H1 (cell line): ENCODE data around the gene MAGI1. TPM values are rescaled to one million over a fixed set of nuclear protein-coding genes. Genes with fewer than 3 reads are reported as not detected.

Experiments
- ASH2L ChIP-seq: fragments of 200-600, 300-600 bp; sonication (generic); IDR thresholded peaks from one replicate; pipeline ENCODE4 v1.7.1; 2017; ENCODE audit warnings: low read length
- EZH2 ChIP-seq: fragments of 200-600 bp; sonication (generic); IDR thresholded peaks from 2 replicates; pipeline ENCODE4 v1.7.1; 2012; ENCODE audit warnings: low read depth, mild to moderate bottlenecking, moderate library complexity, low read length, inconsistent platforms; ENCODE audit not compliant: severe bottlenecking
- RXRA ChIP-seq: IDR thresholded peaks from 2 replicates; pipeline ENCODE4 v1.6.1; 2011; ENCODE audit warnings: low read depth, mild to moderate bottlenecking, low read length, moderate library complexity; ENCODE audit not compliant: insufficient read depth
- SAP30 ChIP-seq: fragments of 300-600 bp; sonication (generic); IDR thresholded peaks from 2 replicates; pipeline ENCODE4 v1.7.1; 2012; ENCODE audit warnings: low read length, moderate library complexity, mild to moderate bottlenecking, inconsistent platforms; ENCODE audit not compliant: insufficient read depth, insufficient replicate concordance
- ZNF274 ChIP-seq: IDR thresholded peaks from 2 replicates; pipeline ENCODE4 v1.7.0; 2012; ENCODE audit warnings: low read length, borderline replicate concordance; ENCODE audit errors: extremely low read depth
- polyA plus RNA-seq, 7 experiments: library from polyadenylated mRNA; depleted of rRNA in 3 of 7; stranded (reverse) in 5 of 7; unstranded in 2 of 7; fragments of >200 nt in 5 of 7; fragments of 200-250 nt in 2 of 7; gene quantifications; 1 replicate in 5 of 7; 2 replicates in 1 of 7; 4 replicates in 1 of 7; pipeline versions ENCODE4 v1.2.1 to v1.2.3, GENCODE V29; 2011 to 2013; ENCODE audit warnings: missing spikeins in 2 of 7, mixed read lengths in 2 of 7
- total RNA-seq: library from RNA; stranded (reverse); fragmentation: NEBNext Ultra II Directional; extraction: Animal tissue kit (Norgen Biotek cat#: 25700); gene quantifications from 2 replicates; pipeline ENCODE4 v1.2.1, GENCODE V29; 2021

MAGI1 gene
- total and polyA plus RNA-seq, 2 of the 8 experiments (the other 6 are each of a cell fraction or from before 2014, with no cell fraction given), result 19.8 to 78.0 TPM

DNA sequence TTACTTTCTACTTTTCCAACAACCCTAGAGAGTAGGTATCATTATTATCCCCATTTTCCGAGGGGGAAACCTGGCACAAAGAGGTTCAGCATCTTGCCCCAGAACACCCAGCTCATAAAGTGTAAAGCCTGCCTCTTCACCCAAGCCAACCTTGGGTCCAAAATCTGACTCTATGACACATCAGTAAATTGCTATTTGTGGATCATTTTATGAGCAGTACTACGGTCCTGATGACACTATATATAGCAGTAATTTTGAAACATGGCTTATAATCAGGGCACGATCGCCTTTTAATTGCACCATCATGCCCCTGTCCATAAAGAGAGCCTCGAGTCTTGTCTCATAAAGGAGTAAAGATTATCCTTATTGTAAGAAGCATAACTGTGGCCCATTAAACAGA lies 9.7 kb downstream of the MAGI1 start (continued):
- TF ChIP-seq RXRA (no peak), ASH2L (no peak), ZNF274 (no peak), SAP30 (no peak), EZH2 (no peak)
